Glomerular endothelial cell (primary cell): Measurements from ENCODE around the gene MGRN1. TPM values are rescaled to one million over a fixed set of nuclear protein-coding genes. Genes with fewer than 3 reads are reported as not detected.
"Not testable (repeated sequence)": the region's sequence is repeated elsewhere in the genome, so short reads cannot be mapped to it uniquely, and the experiment has no call there.

Experiments
- DNase-seq: peaks from one replicate; pipeline ENCODE4 v3.0.0-alpha.2; 2011; ENCODE audit warnings: low read depth, low spot score; ENCODE audit errors: extremely low read depth
- total RNA-seq: library from RNA; depleted of rRNA; stranded (reverse); fragments of >200 nt; gene quantifications from 2 replicates; pipeline ENCODE4 v1.2.3, GENCODE V29; 2015

Gene MGRN1
- total RNA-seq, 1 donor from 2014 or later: 87.1 TPM

DNA sequence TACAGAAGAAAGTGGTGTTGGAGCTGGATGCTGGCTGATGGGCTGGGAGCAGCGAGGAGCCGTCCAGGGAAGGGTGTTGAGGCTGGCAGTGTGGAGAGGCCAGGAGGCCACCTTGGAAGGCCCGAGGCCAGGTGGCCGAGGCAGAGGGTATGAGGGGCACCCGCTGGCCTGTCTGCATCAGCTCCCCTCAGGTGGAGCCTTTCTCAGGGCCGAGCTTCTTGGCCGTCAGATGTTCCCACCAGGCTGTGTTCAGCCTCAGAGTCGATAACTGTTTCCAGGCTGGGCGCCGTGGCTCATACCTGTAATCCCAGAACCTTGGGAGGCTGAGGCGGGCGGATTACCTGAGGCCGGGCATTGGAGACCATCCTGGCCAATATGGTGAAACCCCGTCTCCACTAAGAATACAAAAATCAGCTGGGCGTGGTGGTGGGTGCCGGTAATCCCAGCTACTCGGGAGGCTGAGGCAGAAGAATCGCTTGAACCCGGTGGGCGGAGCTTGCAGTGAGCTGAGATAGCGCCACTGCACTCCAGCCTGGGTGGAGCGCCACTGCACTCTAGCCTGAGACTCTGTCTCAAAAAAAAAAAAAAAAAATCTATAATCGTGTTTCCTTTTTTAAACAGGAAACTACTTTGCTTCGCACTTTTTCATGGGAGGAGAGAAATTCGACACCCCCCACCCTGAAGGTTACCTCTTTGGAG, 25.3 kb downstream of the MGRN1 start:
- DNase-seq: no peak

DNA sequence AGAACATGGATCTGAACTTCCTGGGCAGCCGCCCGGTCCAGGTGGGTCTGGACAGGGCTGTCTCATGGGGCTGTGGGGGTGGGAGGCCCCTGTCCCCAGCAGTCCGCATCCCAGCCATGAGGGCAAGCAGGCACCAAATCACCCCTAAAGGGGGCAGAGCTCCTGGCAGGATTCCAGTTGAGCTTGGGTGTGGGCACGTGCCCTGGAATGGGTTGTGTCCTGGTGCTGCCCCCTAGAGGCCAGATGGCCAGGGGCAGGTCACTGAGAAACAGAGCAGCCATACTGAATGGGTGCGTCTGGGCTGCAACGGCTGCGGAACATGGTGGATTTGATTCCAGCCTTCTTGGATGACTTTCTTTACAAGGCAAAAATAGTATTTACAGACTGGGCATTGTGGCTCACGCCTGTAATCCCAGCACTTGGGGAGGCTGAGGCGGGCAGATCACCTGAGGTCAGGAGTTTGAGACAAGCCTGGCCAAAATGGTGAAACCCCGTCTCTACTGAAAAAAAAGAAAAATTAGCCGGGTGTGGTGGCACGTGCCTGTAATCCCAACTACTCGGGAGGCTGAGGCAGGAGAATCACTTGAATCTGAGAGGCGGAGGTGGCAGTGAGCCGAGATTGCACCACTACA, 25.9 kb downstream of the MGRN1 start:
- not testable (repeated sequence) for DNase-seq

DNA sequence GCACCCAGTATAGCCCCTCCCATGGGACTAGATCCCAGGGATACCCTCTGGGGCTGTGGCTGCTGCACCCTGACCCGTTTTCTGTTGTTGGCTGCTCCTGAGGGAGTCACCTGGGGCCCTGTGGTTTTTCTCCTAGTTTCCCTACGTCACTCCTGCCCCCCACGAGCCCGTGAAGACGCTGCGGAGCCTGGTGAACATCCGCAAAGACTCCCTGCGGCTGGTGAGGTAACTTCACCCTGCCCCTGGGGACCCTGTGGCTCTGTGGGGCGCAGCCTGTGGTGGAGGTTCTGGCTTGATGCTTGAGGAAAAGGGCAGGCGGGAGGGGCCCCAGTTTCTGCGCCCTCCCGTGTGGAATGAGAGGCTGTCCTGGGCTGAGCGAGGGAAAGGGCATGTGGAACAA, 27.2 kb downstream of the MGRN1 start:
- DNase-seq: no peak

DNA sequence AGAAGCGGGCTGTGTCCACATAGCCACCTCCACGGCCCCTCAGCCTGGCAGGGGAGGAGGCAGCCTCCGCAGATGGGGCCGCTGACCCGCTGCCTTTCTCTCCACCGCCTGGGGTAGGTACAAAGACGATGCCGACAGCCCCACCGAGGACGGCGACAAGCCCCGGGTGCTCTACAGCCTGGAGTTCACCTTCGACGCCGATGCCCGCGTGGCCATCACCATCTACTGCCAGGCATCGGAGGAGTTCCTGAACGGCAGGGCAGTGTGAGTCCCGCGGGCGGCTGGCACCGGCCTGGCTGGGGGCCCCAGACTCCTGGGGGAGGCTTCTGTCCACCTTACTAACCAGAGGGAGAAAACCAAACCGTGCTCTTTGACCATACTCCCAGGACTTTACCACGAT, 27.9 kb downstream of the MGRN1 start:
- DNase-seq: no peak

DNA sequence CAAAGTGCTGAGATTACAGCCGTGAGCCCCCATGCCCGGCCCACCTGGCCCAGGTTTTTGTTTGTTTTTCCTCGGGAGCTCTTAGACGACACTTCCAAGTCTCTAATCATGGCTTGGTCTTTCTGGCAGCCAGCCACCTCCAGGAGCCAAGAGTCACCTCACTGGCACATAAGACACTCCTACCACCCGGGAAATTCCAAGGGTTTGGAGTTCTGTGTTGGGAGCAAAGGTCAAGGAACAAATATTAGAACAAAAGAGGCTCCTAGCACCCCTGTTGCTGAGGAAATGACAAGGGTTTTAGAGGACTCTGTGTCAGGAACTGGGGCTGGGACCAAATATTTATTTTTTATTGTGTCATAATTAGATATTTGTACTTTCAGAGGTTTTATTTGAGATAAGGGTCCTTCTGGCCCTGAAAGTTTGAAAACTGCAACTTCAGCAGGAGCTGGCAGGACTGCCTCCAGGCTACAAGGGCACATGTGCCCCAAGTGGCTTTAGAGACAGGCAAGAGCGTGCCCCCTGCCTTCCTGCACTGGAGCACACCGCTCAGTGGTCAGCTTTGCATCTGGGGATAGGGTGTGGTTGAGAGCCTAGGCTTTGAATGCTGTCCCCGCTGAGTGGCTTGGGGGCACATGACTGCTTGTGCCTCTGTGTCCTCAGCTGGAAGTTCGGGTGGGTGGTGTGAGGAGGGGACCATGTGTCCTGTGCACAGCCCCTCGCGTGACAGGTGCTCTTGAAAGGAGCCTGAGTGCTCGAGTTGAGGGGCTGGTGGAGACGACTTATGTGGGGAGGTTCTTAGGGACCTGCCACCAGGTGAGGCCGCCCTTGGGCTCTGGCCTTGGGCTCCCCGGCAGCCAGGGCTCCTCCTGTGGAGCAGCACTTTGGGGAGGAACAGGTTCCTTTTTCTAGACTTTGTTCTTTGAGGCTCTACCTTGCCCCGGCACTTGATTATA, 29.7 kb downstream of the MGRN1 start:
- no peak for DNase-seq

DNA sequence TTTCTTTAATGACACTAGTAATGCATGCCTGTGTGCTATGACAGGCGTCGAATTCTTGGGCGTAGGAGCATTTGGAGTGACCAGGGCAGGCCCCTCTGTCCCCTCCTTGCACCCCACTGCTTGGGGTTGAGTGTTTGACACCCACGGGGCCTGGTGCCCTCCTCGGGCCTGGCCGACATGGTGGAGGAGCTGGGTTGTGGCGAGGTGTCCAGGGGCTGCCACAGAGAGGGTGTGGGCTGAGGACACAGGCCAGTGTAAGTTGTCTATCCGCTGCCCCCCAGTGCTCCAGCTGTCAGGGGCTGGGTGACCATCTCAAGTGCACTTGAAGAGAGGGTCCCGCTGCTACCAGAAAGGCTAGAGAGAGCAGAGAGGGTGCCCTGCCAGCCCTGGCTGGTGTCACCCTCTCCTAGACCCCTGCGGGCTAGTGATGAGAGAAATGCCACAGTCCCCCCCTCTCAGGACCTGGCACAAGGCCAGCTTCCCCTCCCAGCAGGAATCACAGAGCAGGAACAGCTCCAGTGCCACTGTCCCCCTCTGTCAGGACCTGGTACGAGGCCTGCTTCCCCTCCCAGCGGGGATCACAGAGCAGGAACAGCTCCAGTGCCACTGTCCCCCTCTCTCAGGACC, 30.5 kb downstream of the MGRN1 start:
- DNase-seq: no peak

DNA sequence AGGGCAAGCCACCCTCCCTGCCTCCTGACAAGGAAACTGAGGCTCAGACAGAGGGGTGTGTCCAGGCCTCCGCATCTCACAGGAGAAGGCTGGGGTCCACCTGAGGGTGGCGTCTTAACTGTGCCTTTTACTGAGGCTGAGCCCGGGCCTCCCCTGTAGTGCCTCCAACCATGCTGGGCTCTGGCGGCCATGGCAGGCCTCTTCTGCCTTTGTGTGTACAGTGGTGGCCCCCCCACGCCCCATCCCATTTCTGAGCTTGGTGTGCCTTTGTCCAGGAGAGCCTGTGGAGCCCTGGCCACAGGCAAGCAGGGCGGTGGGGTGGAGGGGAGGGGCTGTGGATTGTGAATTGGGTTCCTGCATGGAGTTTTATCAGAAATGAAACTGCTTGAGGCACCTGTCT, 31.2 kb downstream of the MGRN1 start:
- DNase-seq: no peak

DNA sequence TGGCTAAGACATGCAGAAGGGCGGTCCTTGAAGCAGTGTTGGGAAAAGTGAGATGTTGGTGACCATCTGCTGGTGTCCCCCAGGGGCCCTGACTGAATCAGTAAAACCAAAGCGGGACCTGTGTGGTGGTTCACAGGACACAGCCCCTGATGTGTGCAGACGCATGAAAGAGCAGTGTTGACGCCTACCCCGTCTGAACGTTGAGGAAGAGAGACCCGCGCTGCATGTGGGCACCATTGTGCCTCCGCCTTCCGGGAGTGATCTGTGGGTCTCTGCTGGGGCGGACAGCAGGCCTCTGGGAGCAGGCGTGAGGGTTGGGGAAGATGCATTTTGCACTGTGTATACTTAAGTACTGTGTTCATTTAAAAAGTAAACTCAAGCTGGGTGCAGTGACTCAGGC, 31.6 kb downstream of the MGRN1 start:
- DNase-seq: no peak

DNA sequence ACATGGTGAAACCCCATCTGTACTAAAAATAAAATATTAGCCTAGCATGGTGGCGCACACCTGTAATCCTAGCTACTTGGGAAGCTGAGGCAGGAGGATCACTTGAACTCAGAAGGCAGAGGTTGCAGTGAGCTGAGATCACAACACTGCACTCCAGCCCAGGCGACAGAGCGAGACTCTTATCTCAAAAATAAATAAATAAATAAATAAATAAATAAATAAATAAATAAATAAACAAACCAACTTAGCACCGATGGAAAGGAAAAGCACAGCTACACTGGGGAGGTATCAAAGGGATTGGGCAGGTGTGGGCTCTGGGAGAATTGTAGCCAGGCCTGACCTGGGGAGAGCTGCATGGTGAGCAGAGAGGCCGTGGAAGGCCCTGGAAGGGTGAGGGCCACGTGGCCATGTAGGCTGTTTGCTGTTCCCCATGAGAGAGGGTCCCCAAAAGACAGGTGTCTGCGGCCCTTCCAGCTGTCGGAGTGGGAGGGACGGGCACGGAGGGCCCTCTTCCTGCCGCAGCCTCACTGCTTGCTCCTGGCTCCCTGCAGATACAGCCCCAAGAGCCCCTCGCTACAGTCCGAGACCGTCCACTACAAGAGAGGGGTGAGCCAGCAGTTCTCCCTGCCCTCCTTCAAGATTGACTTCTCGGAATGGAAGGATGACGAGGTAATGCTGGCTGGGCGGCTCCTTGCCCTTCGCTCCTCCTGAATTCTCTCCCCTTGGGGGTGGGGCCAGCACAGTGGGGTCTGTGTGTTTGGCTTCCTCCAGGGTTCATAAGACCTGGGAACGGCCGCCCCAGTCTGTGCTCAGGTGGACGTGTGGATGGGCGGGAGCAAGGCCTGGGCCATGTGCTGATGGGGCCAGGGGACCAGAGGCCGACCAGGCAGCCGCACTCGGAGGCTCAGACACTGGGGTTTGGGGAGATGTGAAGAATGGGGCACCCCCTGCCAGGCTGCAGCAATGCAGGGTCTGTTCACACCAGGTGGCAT, 32.4 kb downstream of the MGRN1 start:
- no peak for DNase-seq

DNA sequence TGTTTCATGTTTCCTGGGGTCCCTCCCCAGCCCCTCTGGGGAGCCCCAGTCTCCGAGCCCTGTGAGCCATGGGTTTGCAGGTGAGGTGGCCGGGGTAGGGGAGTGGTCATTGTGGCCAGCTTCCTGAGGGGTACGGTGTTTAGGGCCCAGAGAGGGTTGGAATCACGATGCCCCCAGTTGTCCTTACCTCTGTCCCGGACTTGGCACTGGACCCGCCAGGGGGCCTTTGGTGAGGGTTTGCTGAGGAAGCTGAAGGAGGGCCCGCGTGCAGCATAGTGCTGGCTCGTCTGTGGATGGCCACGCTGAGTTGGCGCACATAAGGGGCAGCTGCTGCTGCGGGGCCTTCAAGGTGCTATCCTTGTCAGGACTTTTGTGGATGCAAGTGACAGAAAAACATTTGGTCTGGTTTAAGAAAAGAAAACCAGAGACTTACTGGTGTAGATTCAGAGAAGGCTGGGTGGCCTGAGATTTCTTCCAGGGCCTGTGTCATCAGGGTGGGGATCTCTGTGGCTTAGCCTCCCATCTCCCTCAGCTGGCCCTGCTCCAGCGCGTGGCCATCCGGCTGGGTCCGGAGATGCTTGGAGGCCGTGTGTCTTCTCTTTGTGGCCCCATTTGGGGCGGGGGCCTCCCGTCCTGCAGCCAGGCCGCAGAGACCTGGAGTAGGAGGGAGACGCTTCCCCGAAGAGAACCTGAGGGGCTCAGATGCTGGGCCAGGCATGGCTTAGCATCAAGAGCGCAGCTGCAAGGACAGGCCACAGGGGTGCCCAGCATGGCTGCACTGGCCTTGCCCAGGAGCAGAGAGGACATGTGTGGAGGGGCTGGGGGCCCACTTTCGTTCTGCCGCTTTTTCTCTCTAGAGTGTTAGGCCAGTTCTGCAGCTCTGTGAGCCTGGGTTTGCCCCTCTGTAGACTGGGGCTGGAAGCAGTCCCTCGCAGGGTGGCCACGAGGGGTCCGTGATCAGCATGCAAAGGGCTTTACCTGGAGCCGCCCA, 35.0 kb downstream of the MGRN1 start:
- DNase-seq: no peak

DNA sequence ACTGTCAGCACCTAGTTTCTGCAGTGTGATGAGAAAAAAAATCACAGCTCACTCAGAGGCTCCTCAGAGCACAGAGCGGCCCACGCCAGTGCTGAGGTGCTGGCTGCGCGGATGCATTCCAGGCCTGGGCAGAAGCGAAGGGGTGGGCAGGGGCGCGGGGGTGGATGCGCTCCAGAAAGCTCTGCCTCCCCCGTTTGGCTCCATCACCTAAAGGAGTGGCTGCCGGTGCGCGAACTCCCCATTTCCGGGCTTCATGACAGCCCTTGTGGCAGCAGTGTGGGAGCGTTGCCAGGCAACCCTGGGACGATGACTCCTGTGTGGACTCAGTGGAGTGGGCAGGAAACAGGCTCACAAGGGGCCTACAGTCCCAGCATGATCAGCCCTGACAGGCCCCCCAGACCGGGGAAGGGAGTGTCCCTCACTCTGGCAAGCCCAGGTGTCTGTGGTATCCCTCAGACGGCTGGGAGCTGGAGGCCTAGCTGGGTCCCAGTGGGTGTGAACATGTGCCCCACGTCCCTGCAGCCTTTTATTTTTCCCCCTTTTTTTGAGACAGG, 35.9 kb downstream of the MGRN1 start:
- DNase-seq: no peak

DNA sequence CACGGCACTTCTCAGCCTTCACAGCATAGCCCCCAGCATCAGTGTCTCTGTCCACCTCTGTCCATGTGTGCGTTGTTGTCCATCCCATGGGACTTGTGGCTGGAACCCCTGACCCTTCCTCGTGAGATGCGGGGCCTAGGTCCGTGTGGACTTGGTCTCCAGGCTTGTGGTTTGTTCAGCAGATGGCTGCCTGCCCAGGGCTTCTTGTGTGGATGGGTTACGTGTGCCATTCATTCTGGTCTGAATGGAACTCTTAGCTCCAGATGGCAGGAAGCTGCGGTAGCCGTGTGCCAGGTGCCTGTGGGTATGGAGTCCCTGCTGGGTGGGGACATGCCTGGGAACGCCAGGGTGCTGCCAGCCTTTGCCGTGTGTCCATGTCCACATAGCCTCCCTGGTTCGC, 37.0 kb downstream of the MGRN1 start:
- no peak for DNase-seq

DNA sequence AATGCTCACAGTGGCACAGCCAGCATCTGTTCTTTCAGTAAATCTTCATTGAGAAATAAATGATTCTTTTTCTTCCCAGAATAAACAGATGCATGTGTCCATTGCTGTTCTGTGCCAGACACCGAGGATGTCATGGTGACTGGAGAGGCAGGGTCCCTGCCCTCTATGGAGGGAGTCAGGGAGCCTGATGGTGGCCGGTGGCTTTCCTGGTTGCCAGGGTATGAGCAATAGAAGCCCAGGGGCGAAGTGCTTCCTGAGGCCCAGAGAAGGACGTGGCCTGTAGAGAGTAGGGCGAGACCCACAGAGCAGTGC, 38.8 kb downstream of the MGRN1 start:
- DNase-seq: no peak

DNA sequence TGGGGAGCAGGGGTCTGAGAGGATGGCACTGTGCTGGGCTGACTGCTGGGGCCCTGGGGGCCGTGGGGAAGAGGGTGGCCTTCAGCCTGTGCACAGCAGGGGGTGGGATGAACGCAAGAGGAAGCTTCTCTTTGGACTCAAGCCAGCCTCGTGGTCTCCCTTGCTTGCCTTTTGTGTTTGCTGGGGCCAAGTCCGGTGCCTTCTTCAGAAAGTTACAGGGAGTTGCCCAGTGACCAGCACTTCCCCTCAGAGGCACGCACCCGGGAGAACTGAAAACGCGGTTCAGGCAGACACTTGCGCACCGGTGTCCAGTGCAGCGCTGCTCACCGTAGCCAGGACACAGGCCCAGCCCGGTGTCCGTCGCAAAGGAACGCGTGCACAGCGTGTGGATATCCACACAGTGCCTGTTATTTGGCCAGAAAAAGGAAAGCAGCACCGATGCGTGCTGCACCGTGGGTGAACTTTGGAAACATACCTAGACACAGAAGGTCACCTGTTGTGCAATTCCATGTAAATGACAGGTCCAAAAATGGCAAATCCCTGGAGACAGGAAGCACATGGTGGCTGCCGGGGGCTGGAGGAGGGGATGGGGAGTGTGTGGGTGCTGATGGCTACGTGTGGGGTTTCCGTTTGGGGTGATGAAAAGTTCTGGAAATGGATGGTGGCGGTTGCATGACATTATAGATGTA, 39.3 kb downstream of the MGRN1 start:
- DNase-seq: no peak

DNA sequence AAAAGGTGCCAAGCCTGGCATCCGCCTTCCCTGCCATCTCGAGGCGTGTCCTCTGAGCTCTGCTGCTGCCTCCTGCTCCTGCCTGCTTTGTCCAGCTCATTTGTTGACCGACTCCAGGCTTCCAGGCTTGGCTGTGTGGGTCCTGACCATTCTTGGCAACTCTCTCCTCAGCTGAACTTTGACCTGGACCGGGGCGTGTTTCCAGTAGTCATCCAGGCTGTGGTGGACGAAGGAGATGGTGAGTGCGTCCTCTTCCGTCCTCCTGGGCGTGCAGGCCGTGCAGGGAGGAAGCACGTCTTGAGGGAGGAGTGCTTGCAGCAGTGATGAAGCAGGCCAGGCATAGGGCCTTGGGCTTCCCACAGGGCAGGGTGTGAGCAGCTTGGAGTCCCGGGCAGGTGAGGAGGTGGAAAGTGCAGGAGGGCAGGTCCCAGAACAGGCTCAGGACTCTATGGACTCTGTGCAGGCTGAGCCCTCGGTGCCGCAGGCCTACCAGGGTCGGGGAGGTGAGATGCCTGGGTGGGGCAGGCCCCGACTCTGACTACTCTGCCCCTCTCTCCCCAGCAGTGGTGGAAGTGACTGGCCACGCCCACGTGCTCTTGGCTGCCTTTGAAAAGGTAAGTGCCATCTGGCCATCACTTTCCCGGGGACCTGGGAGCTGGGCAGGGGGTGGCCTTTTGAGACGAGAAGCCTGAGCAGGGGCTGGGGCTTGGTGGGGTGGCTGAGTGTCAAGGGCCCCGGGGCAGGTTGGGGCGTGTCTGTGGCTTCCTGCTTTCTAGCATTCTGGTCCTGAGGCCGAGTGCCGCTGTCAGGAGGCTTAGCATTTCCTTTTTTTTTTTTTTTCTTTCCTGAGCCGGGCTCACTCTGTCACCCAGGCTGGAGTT, 40.2 kb downstream of the MGRN1 start:
- DNase-seq: no peak

DNA sequence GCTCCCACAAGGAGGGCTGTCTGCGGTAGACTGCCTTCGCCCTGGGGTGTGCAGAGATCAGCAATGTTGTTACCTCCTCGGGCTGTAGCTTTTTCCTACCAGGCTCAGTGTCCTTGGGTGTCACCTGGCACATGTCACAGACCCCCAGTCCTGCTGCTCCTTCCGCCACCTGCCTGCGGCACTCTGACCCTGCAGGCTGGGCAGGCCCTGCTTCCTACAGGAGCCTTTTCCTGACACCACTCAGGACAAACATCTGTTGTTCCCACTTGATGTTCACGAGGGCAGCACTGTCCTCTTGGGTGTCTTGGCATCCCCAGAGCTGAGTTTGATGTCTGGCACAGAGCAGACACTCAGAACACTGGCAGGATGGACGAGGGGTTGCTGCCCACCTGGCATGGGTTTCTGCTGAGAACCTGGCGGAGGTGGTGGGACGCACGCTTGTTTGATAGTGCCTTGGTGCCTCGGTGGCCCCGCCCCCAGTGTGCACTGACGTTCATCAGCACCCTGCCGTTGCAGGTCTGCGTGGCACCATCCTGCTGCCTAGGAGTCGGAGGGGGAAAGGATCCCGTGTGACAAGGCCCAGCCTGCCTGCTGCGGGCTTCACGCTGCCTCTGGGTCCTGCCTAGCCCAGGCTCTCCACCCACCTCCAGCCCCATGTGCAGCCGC, 42.0 kb downstream of the MGRN1 start:
- no peak for DNase-seq
